H1 (cell line): ENCODE data around the gene BSDC1. TPM values are rescaled to one million over a fixed set of nuclear protein-coding genes. Genes with fewer than 3 reads are reported as not detected.

ENCODE experiments used
- CTCF ChIA-PET: fragments of 300-600 bp; sonication (Branson Sonifier 250); formaldehyde crosslinking; loops from one replicate; lab custom pipeline; 2021; ENCODE audit not compliant: partially characterized antibody; lab: Charles Lee
- POLR2A ChIA-PET: fragments of 300-600 bp; sonication (Branson Sonifier 250); formaldehyde crosslinking; loops from one replicate; lab custom pipeline; 2021; ENCODE audit warnings: inconsistent platforms; ENCODE audit not compliant: partially characterized antibody; lab: Charles Lee
- DNase-seq, 2 experiments: peaks; one replicate each; pipeline versions ENCODE4 v3.0.0 to v3.0.0-alpha.2; 2010 to 2022; ENCODE audit warnings: low spot score in 2 of 2, low read depth in 1 of 2, mixed read lengths in 1 of 2
- FAIRE-seq: peaks from 2 replicates; lab custom pipeline; 2011; peaks lifted over from hg19 to GRCh38; lab: Jason Lieb, UNC
- H2AFZ ChIP-seq: 2 replicates; pipeline ENCODE4 v1.8.1; 2012; ENCODE audit warnings: low read length, inconsistent platforms
- H2AK5ac ChIP-seq: 2 replicates; pipeline ENCODE4 v1.6.1; 2013; ENCODE audit warnings: low read depth, low read length
- H2BK120ac ChIP-seq: replicated peaks from 2 replicates; pipeline ENCODE3; 2013; ENCODE audit warnings: low read depth, low read length, inconsistent platforms
- H2BK12ac ChIP-seq: 2 replicates; pipeline ENCODE4 v1.6.1; 2013; ENCODE audit warnings: low read depth, low read length
- H2BK15ac ChIP-seq: 2 replicates; pipeline ENCODE4 v1.6.1; 2013; ENCODE audit warnings: low read length
- H2BK20ac ChIP-seq: 2 replicates; pipeline ENCODE4 v1.6.1; 2013; ENCODE audit warnings: low read length
- H2BK5ac ChIP-seq: 2 replicates; pipeline ENCODE4 v1.6.1; 2013; ENCODE audit warnings: low read depth, low read length
- H3K14ac ChIP-seq: 2 replicates; pipeline ENCODE4 v1.6.1; 2013; ENCODE audit warnings: inconsistent platforms; ENCODE audit not compliant: insufficient read length
- H3K18ac ChIP-seq: 2 replicates; pipeline ENCODE4 v1.6.1; 2013; ENCODE audit warnings: low read length; ENCODE audit errors: extremely low read depth
- H3K23ac ChIP-seq: 2 replicates; pipeline ENCODE4 v1.6.1; 2013; ENCODE audit warnings: inconsistent platforms; ENCODE audit not compliant: insufficient read length
- H3K23me2 ChIP-seq: 2 replicates; pipeline ENCODE4 v1.6.1; 2013; ENCODE audit warnings: low read depth, low read length
- H3K27ac ChIP-seq: 2 replicates; pipeline ENCODE4 v1.6.1; 2011; ENCODE audit warnings: low read depth, low read length, inconsistent platforms
- H3K27me3 ChIP-seq, 4 experiments: replicated peaks in 1 of 4; 1 replicate in 1 of 4; 2 replicates in 3 of 4; pipeline versions ENCODE4 v1.6.1 to v1.8.1; 2011 to 2013; ENCODE audit warnings: low read length in 3 of 4, mild to moderate bottlenecking in 3 of 4, inconsistent platforms in 2 of 4, mixed read lengths in 2 of 4, moderate library complexity in 1 of 4; ENCODE audit not compliant: control insufficient read depth in 3 of 4, insufficient read depth in 3 of 4; ENCODE audit errors: extremely low read depth in 1 of 4
- H3K36me3 ChIP-seq, 4 experiments: 2 replicates each; pipeline versions ENCODE4 v1.6.1 to v1.8.1; 2011 to 2013; ENCODE audit warnings: mild to moderate bottlenecking in 4 of 4, low read length in 3 of 4, moderate library complexity in 2 of 4, control low read depth in 1 of 4, inconsistent platforms in 1 of 4; ENCODE audit not compliant: insufficient read depth in 4 of 4, control insufficient read depth in 2 of 4
- H3K4ac ChIP-seq: replicated peaks from 2 replicates; pipeline ENCODE3; 2013; ENCODE audit warnings: low read length, low read depth, mixed read lengths, inconsistent platforms; ENCODE audit not compliant: insufficient read length
- H3K4me1 ChIP-seq, 4 experiments: replicated peaks in 1 of 4; 1 replicate in 1 of 4; 2 replicates in 3 of 4; pipeline versions ENCODE4 v1.6.1 to v1.8.1; 2011 to 2013; ENCODE audit warnings: low read length in 3 of 4, inconsistent platforms in 2 of 4, mixed read lengths in 1 of 4; ENCODE audit not compliant: insufficient read depth in 4 of 4, control insufficient read depth in 3 of 4
- H3K4me2 ChIP-seq, 2 experiments: 2 replicates each; pipeline versions ENCODE4 v1.6.1 to v1.8.1; 2011 to 2013; ENCODE audit warnings: low read depth in 2 of 2, low read length in 2 of 2, control low read depth in 1 of 2, inconsistent platforms in 1 of 2, mild to moderate bottlenecking in 1 of 2; ENCODE audit not compliant: insufficient read depth in 1 of 2
- H3K4me3 ChIP-seq, 4 experiments: fragments of 200-600, 300-600 bp in 1 of 4; sonication (generic), shearing (Covaris generic), sonication (Bioruptor Twin) in 1 of 4; 2 replicates each; pipeline versions ENCODE4 v1.5.1 to v1.8.1; 2011 to 2016; ENCODE audit warnings: low read length in 4 of 4, low read depth in 3 of 4, control low read depth in 2 of 4, inconsistent platforms in 2 of 4, mild to moderate bottlenecking in 2 of 4, mixed read lengths in 1 of 4, moderate library complexity in 1 of 4; ENCODE audit not compliant: insufficient read depth in 2 of 4; ENCODE audit errors: extremely low read depth in 1 of 4
- H3K56ac ChIP-seq: replicated peaks from 2 replicates; pipeline ENCODE3; 2013; ENCODE audit warnings: low read depth, mild to moderate bottlenecking, mixed read lengths, low read length, inconsistent platforms; ENCODE audit not compliant: insufficient read length
- H3K79me1 ChIP-seq: 2 replicates; pipeline ENCODE4 v1.6.1; 2013; ENCODE audit warnings: low read depth, low read length, control low read depth
- H3K79me2 ChIP-seq, 2 experiments: 2 replicates each; pipeline versions ENCODE4 v1.6.1 to v1.8.1; 2012 to 2013; ENCODE audit warnings: low read length in 2 of 2, mild to moderate bottlenecking in 2 of 2, inconsistent platforms in 1 of 2; ENCODE audit not compliant: insufficient read depth in 2 of 2, control insufficient read depth in 1 of 2
- H3K9ac ChIP-seq, 4 experiments: replicated peaks in 1 of 4; 1 replicate in 1 of 4; 2 replicates in 3 of 4; pipeline versions ENCODE4 v1.6.1 to v1.8.1; 2011 to 2013; ENCODE audit warnings: low read depth in 3 of 4, low read length in 3 of 4, control low read depth in 2 of 4, mild to moderate bottlenecking in 2 of 4, moderate library complexity in 2 of 4, inconsistent platforms in 1 of 4; ENCODE audit errors: extremely low read depth in 1 of 4
- H3K9me3 ChIP-seq, 2 experiments: 2 replicates each; pipeline versions ENCODE4 v1.6.1 to v1.8.1; 2012 to 2013; ENCODE audit warnings: mild to moderate bottlenecking in 2 of 2, moderate library complexity in 2 of 2, control low read depth in 1 of 2, inconsistent platforms in 1 of 2, low read depth in 1 of 2, low read length in 1 of 2, mixed read lengths in 1 of 2; ENCODE audit not compliant: insufficient read depth in 2 of 2
- H4K20me1 ChIP-seq, 2 experiments: replicated peaks in 1 of 2; 2 replicates each; pipeline versions ENCODE3 to v1.8.1; 2011 to 2013; ENCODE audit warnings: inconsistent platforms in 2 of 2, low read length in 2 of 2, mild to moderate bottlenecking in 1 of 2; ENCODE audit not compliant: insufficient read depth in 2 of 2, control insufficient read depth in 1 of 2
- H4K5ac ChIP-seq: 2 replicates; pipeline ENCODE4 v1.6.1; 2013; ENCODE audit warnings: low read length, low read depth, mixed read lengths, inconsistent platforms; ENCODE audit not compliant: insufficient read length
- H4K8ac ChIP-seq: 2 replicates; pipeline ENCODE4 v1.8.0; 2013; ENCODE audit warnings: mild to moderate bottlenecking, moderate library complexity, low read length, inconsistent platforms; ENCODE audit not compliant: insufficient read depth; ENCODE audit errors: extremely low read depth
- H4K91ac ChIP-seq: replicated peaks from 2 replicates; pipeline ENCODE3; 2013; ENCODE audit warnings: low read length, mixed read lengths, inconsistent platforms; ENCODE audit not compliant: insufficient read length
- GABPA ChIP-seq: IDR thresholded peaks from 2 replicates; pipeline ENCODE4 v1.6.1; 2011; ENCODE audit warnings: mild to moderate bottlenecking, low read length, moderate library complexity, borderline replicate concordance; ENCODE audit not compliant: insufficient read depth
- WGBS, 2 experiments: shearing (Covaris generic) in 1 of 2; methylation state at CpG; one replicate each; pipeline versions ENCODE4 v1.1.6 to v1.1.7; 2013 to 2015; ENCODE audit warnings: low lambda C conversion rate in 2 of 2, mixed read lengths in 2 of 2, inconsistent platforms in 1 of 2, low coverage in 1 of 2, missing lambda C conversion rate in 1 of 2; ENCODE audit not compliant: insufficient replicate concordance in 2 of 2, insufficient coverage in 1 of 2, insufficient read length in 1 of 2; ENCODE audit errors: extremely low coverage in 1 of 2, missing lambda C conversion rate in 1 of 2; 5-methylcytosine and 5-hydroxymethylcytosine counted together
- polyA plus RNA-seq, 7 experiments: library from polyadenylated mRNA; depleted of rRNA in 3 of 7; stranded (reverse) in 5 of 7; unstranded in 2 of 7; fragments of >200 nt in 5 of 7; fragments of 200-250 nt in 2 of 7; gene quantifications; 1 replicate in 5 of 7; 2 replicates in 1 of 7; 4 replicates in 1 of 7; pipeline versions ENCODE4 v1.2.1 to v1.2.3, GENCODE V29; 2011 to 2013; ENCODE audit warnings: missing spikeins in 2 of 7, mixed read lengths in 2 of 7
- total RNA-seq: library from RNA; stranded (reverse); fragmentation: NEBNext Ultra II Directional; extraction: Animal tissue kit (Norgen Biotek cat#: 25700); gene quantifications from 2 replicates; pipeline ENCODE4 v1.2.1, GENCODE V29; 2021

BSDC1 gene
- total and polyA plus RNA-seq, 2 of the 8 experiments (the other 6 are each of a cell fraction or from before 2014, with no cell fraction given): 24.8 to 40.7 TPM

DNA sequence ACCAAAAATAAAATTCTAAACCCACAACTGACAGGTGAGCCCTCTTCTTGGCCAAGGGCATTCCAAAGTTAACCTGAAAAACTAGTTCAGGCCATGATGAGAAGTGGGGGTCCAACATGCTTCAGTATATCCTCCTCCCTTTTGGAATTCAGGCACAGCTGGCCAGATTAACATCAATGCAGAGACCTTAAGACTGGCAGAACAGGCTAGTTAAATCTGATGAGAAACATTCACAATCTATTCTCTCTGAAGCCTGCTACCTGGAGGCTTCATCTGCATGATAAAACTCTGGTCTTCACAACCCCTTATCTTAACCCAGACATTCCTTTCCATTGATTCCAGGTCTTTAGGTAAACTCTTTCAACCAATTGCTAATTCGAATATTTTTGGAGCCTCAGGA, 43.9 kb upstream of the BSDC1 start:
- Histone ChIP-seq H2BK12ac (no peak overlapping the region), H3K23me2 (no peaks in the 10 kb centered on the region), H3K4ac (no peak overlapping the region), H4K20me1 (no peaks in the 10 kb centered on the region), H3K23ac (no peak overlapping the region), H3K4me2 (peak overlapping the region in 1 of 2 experiments; percentile 35; a peak in 1 of 4 replicates), H2BK5ac (peak overlapping the region; percentile 86; the same call in 1 of the 2 replicates), H4K5ac (peak overlapping the region; percentile 14), H3K56ac (no peak overlapping the region), H4K8ac (no peak overlapping the region), H2BK15ac (no peak overlapping the region), H3K27me3 (no peaks in the 10 kb centered on the region), H3K4me1 (peaks cover 0 to 6% (median 2%) of the 10 kb centered on the region in 4 experiments; a peak in 3 of 7 replicates), H3K79me1 (no peaks in the 10 kb centered on the region), H3K9me3 (peaks cover 11 to 13% of the 10 kb centered on the region in 2 experiments; a peak in 2 of 4 replicates), H4K91ac (peak overlapping the region; percentile 97), H3K14ac (no peak overlapping the region), H2AFZ (no peak overlapping the region), H3K79me2 (no peaks in the 10 kb centered on the region), H3K27ac (peak overlapping the region; percentile 80), H2BK120ac (peak overlapping the region; percentile 92), H2AK5ac (no peak overlapping the region), H3K18ac (no peak overlapping the region), H3K36me3 (no peaks in the 10 kb centered on the region), H3K4me3 (peak overlapping the region in 1 of 4 experiments; percentile 14; a peak in 1 of 8 replicates), H3K9ac (peak overlapping the region in 1 of 4 experiments; percentile 34; a peak in 1 of 7 replicates), H2BK20ac (no peak overlapping the region)
- FAIRE-seq: no peak
- CTCF ChIA-PET: interaction anchor here (0.9 to 2.8 kb wide), 4 partner anchors 11 to 274 kb away, joined by 3 to 10 read pairs (median 4); no protein-coding TSS in a partner anchor
- DNase-seq: peak; percentile 57 to 66
- POLR2A ChIA-PET: interaction anchor here (0.7 to 3.8 kb wide), 4 partner anchors 11 to 252 kb away, joined by 3 to 17 read pairs (median 4); partner anchors contain the start of gene ZBTB8B
- 43% methylated on average over 1 of the region's 1 CpG; no CpG with 5 or more reads in 1 of the 2 experiments for WGBS, 2 experiments
- TF ChIP-seq GABPA: no peak
